GM06990 (cell line): Measurements from ENCODE around the gene SOX15.

Experiments used
- DNase-seq: peaks from one replicate; pipeline ENCODE4 v3.0.0-alpha.2; 2011; ENCODE audit not compliant: insufficient read length; ENCODE audit errors: extremely low read depth
- H3K27me3 ChIP-seq: replicated peaks from 2 replicates; pipeline ENCODE4 v1.6.0; 2011; ENCODE audit warnings: low read length; ENCODE audit not compliant: control insufficient read depth, insufficient read depth
- H3K36me3 ChIP-seq: 2 replicates; pipeline ENCODE4 v1.5.1; 2011; ENCODE audit warnings: low read length; ENCODE audit not compliant: control insufficient read depth, insufficient read depth
- H3K4me3 ChIP-seq: replicated peaks from 2 replicates; pipeline ENCODE4 v1.5.1; 2011; ENCODE audit warnings: low read depth, mild to moderate bottlenecking, control low read depth, low read length
- CTCF ChIP-seq: IDR thresholded peaks from 2 replicates; pipeline ENCODE4 v1.5.1; 2011; ENCODE audit warnings: low read length, control low read depth, mild to moderate bottlenecking, inconsistent platforms; ENCODE audit not compliant: insufficient read depth, poor library complexity, severe bottlenecking

Gene SOX15

GRCh38 chr17:7623661-7624060 is 33.8 kb upstream of the SOX15 start:
- no peak for TF ChIP-seq CTCF
- Histone ChIP-seq H3K36me3 (no peaks in the 10 kb centered on the region; the same call in 1 of the 2 replicates), H3K4me3 (no peak overlapping the region), H3K27me3 (no peaks in the 10 kb centered on the region)
- no peak for DNase-seq

GRCh38 chr17:7620835-7621234 is 30.9 kb upstream of the SOX15 start:
- DNase-seq = no peak

DNA sequence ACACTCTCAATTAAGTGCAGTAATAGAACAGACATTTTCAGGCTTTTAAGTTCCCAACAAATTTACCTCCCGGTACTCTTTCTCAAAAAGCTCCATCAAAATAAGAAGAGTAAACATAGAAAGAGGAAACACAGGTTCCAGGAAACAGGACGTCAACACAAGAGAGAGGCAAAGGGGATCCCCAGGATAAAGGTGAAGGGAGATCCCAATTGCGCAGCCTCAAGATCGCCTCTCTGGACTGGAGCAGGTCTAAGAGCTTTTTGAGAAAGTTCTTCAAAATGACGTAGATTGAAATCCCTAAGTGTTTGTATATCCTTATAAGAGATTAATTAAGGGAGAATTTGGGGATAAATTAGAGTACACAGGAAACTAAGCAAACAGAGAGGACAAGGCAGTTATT is 28.7 kb upstream of the SOX15 start:
- no peak for DNase-seq
- Histone ChIP-seq H3K27me3 (no peaks in the 10 kb centered on the region), H3K36me3 (no peaks in the 10 kb centered on the region), H3K4me3 (no peak overlapping the region)
- TF ChIP-seq CTCF = no peak

More at GRCh38 chr17:7620835-7621234, 30.9 kb upstream of the SOX15 start:
- no peaks in the 10 kb centered on the region for H3K36me3 ChIP-seq
- H3K27me3 ChIP-seq = no peaks in the 10 kb centered on the region
- H3K4me3 ChIP-seq = no peak overlapping the region
- TF ChIP-seq CTCF = no peak

DNA sequence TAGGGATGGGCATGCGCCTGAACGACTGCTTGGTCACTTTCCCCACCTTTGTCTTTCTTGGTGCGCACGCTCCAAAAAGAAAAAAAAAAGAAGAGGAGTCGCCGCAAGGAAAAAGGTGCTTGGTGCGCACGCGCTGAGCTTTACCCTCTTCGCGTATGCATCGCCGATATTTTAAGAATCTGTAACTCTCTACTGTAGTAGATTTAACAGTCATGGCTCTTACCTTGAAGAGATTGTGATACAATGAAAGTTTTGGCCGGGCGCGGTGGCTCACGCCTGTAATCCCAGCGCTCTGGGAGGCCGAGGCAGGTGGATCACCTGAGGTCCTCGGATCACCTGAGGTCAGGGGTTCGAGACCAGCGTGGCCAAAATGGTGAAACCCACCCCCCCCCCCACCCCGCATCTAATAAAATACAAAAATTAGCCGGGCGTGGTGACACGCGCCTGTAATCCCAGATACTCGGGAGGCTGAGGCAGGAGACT is 25.4 kb upstream of the SOX15 start:
- TF ChIP-seq CTCF = no peak

DNA sequence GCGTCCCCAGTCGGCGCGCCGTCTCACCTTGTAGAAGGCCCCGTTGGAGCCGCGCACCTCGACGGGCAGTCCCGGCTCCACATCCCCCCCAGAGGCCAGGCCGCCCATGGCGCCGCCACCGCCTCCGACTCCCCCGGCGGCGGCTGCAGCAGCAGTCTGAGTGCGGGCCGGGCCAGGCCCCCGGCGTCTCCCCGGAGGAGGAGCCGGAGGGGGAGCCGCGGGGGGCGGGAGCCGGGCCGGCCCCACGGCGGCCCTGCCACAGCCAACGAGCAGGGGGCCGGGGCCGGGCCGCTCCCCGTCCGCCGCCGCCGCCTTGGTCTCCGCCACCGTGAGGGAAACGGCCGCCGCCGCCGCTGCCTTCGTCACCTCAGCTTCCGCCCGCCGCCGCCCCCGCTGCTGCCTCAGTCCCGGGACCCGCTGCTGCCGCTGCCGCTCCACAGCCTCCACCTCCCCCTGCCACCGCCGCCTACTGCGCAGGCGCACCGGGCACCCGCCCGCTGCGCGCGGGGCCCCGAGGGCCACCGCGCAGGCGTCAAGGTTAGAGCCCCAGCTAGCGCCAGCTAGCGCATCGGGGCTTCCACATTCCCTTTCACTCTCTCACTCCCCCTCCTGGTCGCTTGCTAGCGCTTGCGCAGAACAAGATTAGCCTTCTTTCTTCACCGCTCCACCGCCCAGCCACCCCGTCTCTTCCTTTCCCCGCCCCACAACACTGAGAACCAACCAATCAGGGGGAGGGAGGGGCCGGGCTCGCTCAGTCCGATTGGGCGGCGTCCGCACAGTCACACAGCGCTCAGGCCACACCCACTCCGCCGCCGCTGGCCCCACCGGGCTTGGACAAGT is 24.8 kb upstream of the SOX15 start, which contains the start of gene FXR2:
FXR2 (minus strand) TSS at position 473 of the 840 bp plus-strand sequence; CDS start at position 108, 365 bp downstream.
- H3K4me3 ChIP-seq = peak within 1 kb of the TSS; percentile 96
- H3K36me3 ChIP-seq = peaks cover 5% of the 10 kb centered on the region
- TF ChIP-seq CTCF = peak; percentile 65
- H3K27me3 ChIP-seq = no peaks in the 10 kb centered on the region
- DNase-seq = peak; percentile 100

More for the DNA sequence above, 25.4 kb upstream of the SOX15 start:
- H3K36me3 ChIP-seq = peaks cover 5% of the 10 kb centered on the region
- H3K27me3 ChIP-seq = no peaks in the 10 kb centered on the region
- peak overlapping the region; percentile 58 for H3K4me3 ChIP-seq
- DNase-seq = no peak
